IMR-90 (cell line): Measurements from ENCODE around the gene NTM. TPM values are rescaled to one million over a fixed set of nuclear protein-coding genes. Genes with fewer than 3 reads are reported as not detected.
A peak's percentile ranks its signal among the peaks of the same experiment; 100 is the strongest.

Experiments used
- ATAC-seq: fragments of 200-7000 bp; cut with Tn5 transposase; 2 replicates; pipeline ENCODE4 v1.9.1; 2020; ENCODE audit warnings: low read depth, mild to moderate bottlenecking, moderate library complexity
- BruUV-seq: library from RNA; stranded (reverse); fragments of 400-500 nt; replicated peaks from 2 replicates; lab custom pipeline; 2021; lab: Mats Ljungman, UMichigan
- CTCF ChIA-PET: fragments of 300-600 bp; formaldehyde crosslinking; extraction: SDS; loops from one replicate; lab custom pipeline; 2021; ENCODE audit warnings: antibody characterized with exemption; lab: Yijun Ruan, JAX
- POLR2A ChIA-PET: fragments of 300-600 bp; sonication (Branson Sonifier 250); formaldehyde crosslinking; loops from one replicate; lab custom pipeline; 2022; ENCODE audit warnings: antibody characterized with exemption; ENCODE audit not compliant: unreplicated experiment; lab: Charles Lee
- DNase-seq: peaks from one replicate; pipeline ENCODE4 v3.0.0; 2013
- H2AFZ ChIP-seq: replicated peaks from 2 replicates; pipeline ENCODE3; 2013; ENCODE audit warnings: low read length, mild to moderate bottlenecking; ENCODE audit not compliant: poor library complexity
- H2AK5ac ChIP-seq: 2 replicates; pipeline ENCODE4 v1.6.1; 2013; ENCODE audit warnings: low read depth, low read length, inconsistent platforms
- H2AK9ac ChIP-seq: replicated peaks from 2 replicates; pipeline ENCODE3; 2013; ENCODE audit warnings: mild to moderate bottlenecking, low read depth, low read length, moderate library complexity; ENCODE audit not compliant: poor library complexity
- H2BK120ac ChIP-seq: 2 replicates; pipeline ENCODE4 v1.6.1; 2013; ENCODE audit warnings: low read depth, low read length, inconsistent platforms
- H2BK15ac ChIP-seq: 3 replicates; pipeline ENCODE4 v1.6.1; 2013; ENCODE audit warnings: low read depth, low read length, inconsistent platforms
- H2BK20ac ChIP-seq: 2 replicates; pipeline ENCODE4 v1.6.1; 2013; ENCODE audit warnings: low read depth, mild to moderate bottlenecking, inconsistent platforms, low read length, moderate library complexity
- H2BK5ac ChIP-seq: 2 replicates; pipeline ENCODE4 v1.6.1; 2013; ENCODE audit warnings: mild to moderate bottlenecking, low read depth, low read length, inconsistent platforms; ENCODE audit not compliant: poor library complexity, severe bottlenecking
- H3K14ac ChIP-seq: replicated peaks from 2 replicates; pipeline ENCODE4 v1.6.1; 2013; ENCODE audit warnings: low read depth, low read length, inconsistent platforms
- H3K18ac ChIP-seq: 2 replicates; pipeline ENCODE4 v1.6.1; 2013; ENCODE audit warnings: low read depth, low read length, control low read depth
- H3K23ac ChIP-seq: 2 replicates; pipeline ENCODE4 v1.6.1; 2013; ENCODE audit warnings: low read depth, low read length, inconsistent platforms
- H3K27ac ChIP-seq: 2 replicates; pipeline ENCODE4 v1.5.1; 2013; ENCODE audit warnings: mild to moderate bottlenecking, control low read depth, low read length; ENCODE audit not compliant: insufficient read depth
- H3K27me3 ChIP-seq: 2 replicates; pipeline ENCODE4 v1.6.1; 2013; ENCODE audit warnings: low read length; ENCODE audit not compliant: control insufficient read depth, insufficient read depth
- H3K36me3 ChIP-seq: 2 replicates; pipeline ENCODE4 v1.6.1; 2013; ENCODE audit warnings: low read length, mixed read lengths; ENCODE audit not compliant: control insufficient read depth, insufficient read depth
- H3K4ac ChIP-seq: 2 replicates; pipeline ENCODE4 v1.6.1; 2013; ENCODE audit warnings: low read depth, low read length, inconsistent platforms
- H3K4me1 ChIP-seq: 2 replicates; pipeline ENCODE4 v1.6.1; 2013; ENCODE audit warnings: low read length, mixed read lengths; ENCODE audit not compliant: control insufficient read depth, insufficient read depth
- H3K4me2 ChIP-seq: 2 replicates; pipeline ENCODE4 v1.6.1; 2013; ENCODE audit warnings: low read depth, mild to moderate bottlenecking, control low read depth, low read length, moderate library complexity
- H3K4me3 ChIP-seq: 2 replicates; pipeline ENCODE4 v1.5.1; 2013; ENCODE audit warnings: low read depth, mild to moderate bottlenecking, control low read depth, low read length, moderate library complexity; ENCODE audit not compliant: insufficient read depth
- H3K56ac ChIP-seq: 2 replicates; pipeline ENCODE4 v1.6.1; 2013; ENCODE audit warnings: low read length, inconsistent platforms; ENCODE audit not compliant: insufficient read depth; ENCODE audit errors: extremely low read depth
- H3K79me1 ChIP-seq, 2 experiments: 2 replicates each; pipeline ENCODE4 v1.6.1; 2013; ENCODE audit warnings: low read length in 2 of 2, inconsistent platforms in 1 of 2, low read depth in 1 of 2
- H3K9ac ChIP-seq: 2 replicates; pipeline ENCODE4 v1.6.1; 2013; ENCODE audit warnings: low read depth, low read length, control low read depth
- H3K9me1 ChIP-seq: 2 replicates; pipeline ENCODE4 v1.6.1; 2013; ENCODE audit warnings: low read length, inconsistent platforms; ENCODE audit not compliant: insufficient read depth
- H3K9me3 ChIP-seq: 2 replicates; pipeline ENCODE4 v1.6.1; 2013; ENCODE audit warnings: low read length; ENCODE audit not compliant: control insufficient read depth, insufficient read depth
- H4K20me1 ChIP-seq: 2 replicates; pipeline ENCODE4 v1.6.1; 2013; ENCODE audit warnings: low read length, inconsistent platforms; ENCODE audit not compliant: insufficient read depth
- H4K5ac ChIP-seq: 2 replicates; pipeline ENCODE4 v1.6.1; 2013; ENCODE audit warnings: mild to moderate bottlenecking, low read depth, low read length, control low read depth
- H4K8ac ChIP-seq, 2 experiments: 2 replicates each; pipeline ENCODE4 v1.6.1; 2013; ENCODE audit warnings: low read depth in 2 of 2, low read length in 2 of 2, control low read depth in 1 of 2, inconsistent platforms in 1 of 2
- H4K91ac ChIP-seq: 2 replicates; pipeline ENCODE4 v1.6.1; 2013; ENCODE audit warnings: low read depth, low read length, inconsistent platforms; ENCODE audit not compliant: insufficient read depth
- BHLHE40 ChIP-seq: fragments of 150-350 bp; IDR thresholded peaks from 2 replicates; pipeline ENCODE4 v1.6.1; 2016; ENCODE audit warnings: mild to moderate bottlenecking, low read depth, low read length
- MAFK ChIP-seq: IDR thresholded peaks from 2 replicates; pipeline ENCODE4 v1.6.1; 2012; ENCODE audit warnings: low read depth, low read length, improper control_type of control experiment
- MAZ ChIP-seq: IDR thresholded peaks from 2 replicates; pipeline ENCODE4 v1.6.1; 2012; ENCODE audit warnings: low read depth, mild to moderate bottlenecking, low read length, improper control_type of control experiment, moderate library complexity, borderline replicate concordance
- MXI1 ChIP-seq: IDR thresholded peaks from 2 replicates; pipeline ENCODE4 v1.6.1; 2012; ENCODE audit warnings: low read depth, mild to moderate bottlenecking, low read length, moderate library complexity, borderline replicate concordance
- NFE2L2 ChIP-seq: fragments of 150-350 bp; IDR thresholded peaks from 2 replicates; pipeline ENCODE4 v1.6.1; 2016; ENCODE audit warnings: low read depth, mild to moderate bottlenecking, low read length
- RAD21 ChIP-seq: IDR thresholded peaks from 2 replicates; pipeline ENCODE4 v1.6.1; 2012; ENCODE audit warnings: low read length, improper control_type of control experiment
- RCOR1 ChIP-seq: IDR thresholded peaks from 2 replicates; pipeline ENCODE4 v1.6.1; 2012; ENCODE audit warnings: mild to moderate bottlenecking, low read length, improper control_type of control experiment; ENCODE audit not compliant: insufficient replicate concordance
- RFX5 ChIP-seq: IDR thresholded peaks from 2 replicates; pipeline ENCODE4 v1.8.0; 2012; ENCODE audit warnings: low read depth, mild to moderate bottlenecking, low read length, moderate library complexity
- SMC3 ChIP-seq: fragments of 150-350 bp; IDR thresholded peaks from 2 replicates; pipeline ENCODE4 v1.6.1; 2016; ENCODE audit warnings: low read depth, mild to moderate bottlenecking, antibody characterized with exemption, low read length, moderate library complexity
- WGBS, 2 experiments: methylation state at CpG; one replicate each; pipeline versions ENCODE4 v1.1.5 to v1.1.7; 2013; ENCODE audit warnings: missing lambda C conversion rate in 2 of 2; ENCODE audit not compliant: insufficient read length in 1 of 2; ENCODE audit errors: extremely low coverage in 2 of 2; 5-methylcytosine and 5-hydroxymethylcytosine counted together
- dilution Hi-C: fragments of 300-500 bp; cut with HindIII; formaldehyde crosslinking; loops from one replicate; pipeline ENCODE4 v1.14.3; 2018; ENCODE audit warnings: low sequenced_read_pairs; ENCODE audit not compliant: unreplicated experiment
- in situ Hi-C: fragments of 300-500 bp; cut with MboI; formaldehyde crosslinking; loops from 3 replicates; pipeline ENCODE4 v1.14.3; 2019; ENCODE audit warnings: low sequenced_read_pairs, inconsistent platforms, mixed read lengths
- intact Hi-C: fragments of 100-400 bp; cut with micrococcal nuclease; formaldehyde crosslinking; loops from 2 replicates; pipeline ENCODE4 v1.10.0; 2022
- polyA plus RNA-seq, 3 experiments: library from polyadenylated mRNA; depleted of rRNA; stranded (reverse); fragments of >200 nt; gene quantifications; 2 replicates each; pipeline ENCODE4 v1.2.3, GENCODE V29; 2012; ENCODE audit warnings: low replicate concordance in 1 of 3
- total RNA-seq: library from RNA; depleted of rRNA; stranded (reverse); fragments of >200 nt; gene quantifications from 2 replicates; pipeline ENCODE4 v1.2.3, GENCODE V29; 2012
- TF ChIP-seq, protein P1 (sequence below): conservative IDR thresholded peaks from 2 replicates; pipeline ENCODE4 v1.5.1; 2012; ENCODE audit warnings: mild to moderate bottlenecking, low read depth, low read length, improper control_type of control experiment
- TF ChIP-seq, protein P2 (sequence below): fragments of 150-350 bp; IDR thresholded peaks from 2 replicates; pipeline ENCODE4 v1.6.1; 2016; ENCODE audit warnings: low read depth, mild to moderate bottlenecking, low read length, moderate library complexity, borderline replicate concordance
- TF ChIP-seq, protein P3 (sequence below): fragments of 150-350 bp; IDR thresholded peaks from 2 replicates; pipeline ENCODE4 v1.6.1; 2017; ENCODE audit warnings: mild to moderate bottlenecking, antibody characterized with exemption, low read length, low read depth

The NTM gene
- total and polyA plus RNA-seq, 2 of the 4 experiments (the other 2 are of a cell fraction): 19.5 to 25.5 TPM

DNA sequence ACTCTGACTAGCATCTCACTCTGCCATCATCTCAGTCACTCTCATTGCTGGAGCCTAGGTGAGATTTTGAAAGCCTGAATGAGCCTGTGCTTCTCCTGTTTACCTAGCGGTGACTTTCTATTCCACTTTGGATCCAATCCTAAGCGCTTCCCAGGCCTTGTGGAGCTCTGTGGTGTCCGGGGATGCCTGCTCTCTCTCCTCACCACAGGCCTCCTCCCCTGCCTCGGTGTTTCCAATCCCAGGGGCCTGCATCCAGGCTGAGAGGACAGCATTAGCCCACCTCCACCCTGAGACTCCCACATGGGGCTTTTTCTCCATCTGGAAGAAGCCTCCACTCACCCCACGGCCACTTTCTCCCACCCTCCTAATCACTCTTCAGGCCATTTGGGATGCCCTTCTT is 380.3 kb downstream of the NTM start:
- TF ChIP-seq SMC3 (no peak), MXI1 (no peak), MAFK (no peak), BHLHE40 (no peak), RAD21 (no peak), MAZ (no peak), RFX5 (no peak), NFE2L2 (no peak), RCOR1 (no peak)
- TF ChIP-seq, protein P1, sequence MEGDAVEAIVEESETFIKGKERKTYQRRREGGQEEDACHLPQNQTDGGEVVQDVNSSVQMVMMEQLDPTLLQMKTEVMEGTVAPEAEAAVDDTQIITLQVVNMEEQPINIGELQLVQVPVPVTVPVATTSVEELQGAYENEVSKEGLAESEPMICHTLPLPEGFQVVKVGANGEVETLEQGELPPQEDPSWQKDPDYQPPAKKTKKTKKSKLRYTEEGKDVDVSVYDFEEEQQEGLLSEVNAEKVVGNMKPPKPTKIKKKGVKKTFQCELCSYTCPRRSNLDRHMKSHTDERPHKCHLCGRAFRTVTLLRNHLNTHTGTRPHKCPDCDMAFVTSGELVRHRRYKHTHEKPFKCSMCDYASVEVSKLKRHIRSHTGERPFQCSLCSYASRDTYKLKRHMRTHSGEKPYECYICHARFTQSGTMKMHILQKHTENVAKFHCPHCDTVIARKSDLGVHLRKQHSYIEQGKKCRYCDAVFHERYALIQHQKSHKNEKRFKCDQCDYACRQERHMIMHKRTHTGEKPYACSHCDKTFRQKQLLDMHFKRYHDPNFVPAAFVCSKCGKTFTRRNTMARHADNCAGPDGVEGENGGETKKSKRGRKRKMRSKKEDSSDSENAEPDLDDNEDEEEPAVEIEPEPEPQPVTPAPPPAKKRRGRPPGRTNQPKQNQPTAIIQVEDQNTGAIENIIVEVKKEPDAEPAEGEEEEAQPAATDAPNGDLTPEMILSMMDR: no peak
- TF ChIP-seq, protein P2, sequence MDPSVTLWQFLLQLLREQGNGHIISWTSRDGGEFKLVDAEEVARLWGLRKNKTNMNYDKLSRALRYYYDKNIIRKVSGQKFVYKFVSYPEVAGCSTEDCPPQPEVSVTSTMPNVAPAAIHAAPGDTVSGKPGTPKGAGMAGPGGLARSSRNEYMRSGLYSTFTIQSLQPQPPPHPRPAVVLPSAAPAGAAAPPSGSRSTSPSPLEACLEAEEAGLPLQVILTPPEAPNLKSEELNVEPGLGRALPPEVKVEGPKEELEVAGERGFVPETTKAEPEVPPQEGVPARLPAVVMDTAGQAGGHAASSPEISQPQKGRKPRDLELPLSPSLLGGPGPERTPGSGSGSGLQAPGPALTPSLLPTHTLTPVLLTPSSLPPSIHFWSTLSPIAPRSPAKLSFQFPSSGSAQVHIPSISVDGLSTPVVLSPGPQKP: no peak
- TF ChIP-seq, protein P3, sequence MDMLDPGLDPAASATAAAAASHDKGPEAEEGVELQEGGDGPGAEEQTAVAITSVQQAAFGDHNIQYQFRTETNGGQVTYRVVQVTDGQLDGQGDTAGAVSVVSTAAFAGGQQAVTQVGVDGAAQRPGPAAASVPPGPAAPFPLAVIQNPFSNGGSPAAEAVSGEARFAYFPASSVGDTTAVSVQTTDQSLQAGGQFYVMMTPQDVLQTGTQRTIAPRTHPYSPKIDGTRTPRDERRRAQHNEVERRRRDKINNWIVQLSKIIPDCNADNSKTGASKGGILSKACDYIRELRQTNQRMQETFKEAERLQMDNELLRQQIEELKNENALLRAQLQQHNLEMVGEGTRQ: no peak
- no peaks in the 10 kb centered on the region for H3K79me1 ChIP-seq
- H2AK5ac ChIP-seq: peak overlapping the region; percentile 31; the same call in 1 of the 2 replicates
- peak overlapping the region; percentile 57 for H3K14ac ChIP-seq
- H4K20me1 ChIP-seq: no peaks in the 10 kb centered on the region
- BruUV-seq: no TSS peak
- peak overlapping the region; percentile 81; the same call in 1 of the 2 replicates for H2BK20ac ChIP-seq
- no peak overlapping the region for H3K56ac ChIP-seq
- no peaks in the 10 kb centered on the region for H3K36me3 ChIP-seq
- H2AK9ac ChIP-seq: no peak overlapping the region
- DNase-seq (no peak), ATAC-seq (no peak)
- 100% methylated on average over 4 of the region's 5 CpGs; no CpG with 5 or more reads in 1 of the 2 experiments for WGBS, 2 experiments
- intact Hi-C loops: no loop called here
- no peak overlapping the region for H2BK5ac ChIP-seq
- H3K27ac ChIP-seq: no peak overlapping the region
- peak overlapping the region; percentile 5; the same call in 1 of the 2 replicates for H3K18ac ChIP-seq
- peaks cover 15% of the 10 kb centered on the region; the same call in 1 of the 2 replicates for H3K4me1 ChIP-seq
- H4K91ac ChIP-seq: no peak overlapping the region
- peak overlapping the region; percentile 63 for H2AFZ ChIP-seq
- CTCF ChIA-PET: no interaction called here
- peak overlapping the region; percentile 38; the same call in 1 of the 3 replicates for H2BK15ac ChIP-seq
- peak overlapping the region; percentile 45; the same call in 1 of the 2 replicates for H4K5ac ChIP-seq
- dilution Hi-C loops: no loop called here
- peak overlapping the region; percentile 93 for H3K4ac ChIP-seq
- in situ Hi-C loops: no loop called here
- H3K4me3 ChIP-seq: no peak overlapping the region
- H3K27me3 ChIP-seq: no peaks in the 10 kb centered on the region
- peaks cover 12% of the 10 kb centered on the region for H3K9me1 ChIP-seq
- no peak overlapping the region for H3K23ac ChIP-seq
- H4K8ac ChIP-seq: peak overlapping the region in 1 of 2 experiments; percentile 74; a peak in 2 of 4 replicates
- H3K9me3 ChIP-seq: no peaks in the 10 kb centered on the region
- no peak overlapping the region for H3K9ac ChIP-seq
- peak overlapping the region; percentile 96; the same call in 1 of the 2 replicates for H2BK120ac ChIP-seq
- POLR2A ChIA-PET: no interaction called here
- no peak overlapping the region for H3K4me2 ChIP-seq
